K562 (cell line): ENCODE results near the gene CHD3. TPM values are rescaled to one million over a fixed set of nuclear protein-coding genes. Genes with fewer than 3 reads are reported as not detected.

Experiments used
- ATF7 ChIP-seq: fragments of 450-650 bp; IDR thresholded peaks from 2 replicates; pipeline ENCODE4 v1.7.1; 2014; ENCODE audit warnings: mild to moderate bottlenecking, moderate library complexity
- CBX2 ChIP-seq: fragments of 200-600 bp; sonication (generic); IDR thresholded peaks from one replicate; pipeline ENCODE4 v1.6.1; 2012; ENCODE audit warnings: mild to moderate bottlenecking, low read length, inconsistent platforms; ENCODE audit not compliant: insufficient read depth, poor library complexity, severe bottlenecking
- CREM ChIP-seq: IDR thresholded peaks from 2 replicates; pipeline ENCODE4 v1.6.1; 2014; ENCODE audit warnings: antibody characterized with exemption, low read depth
- ELF4 ChIP-seq: fragments of 450-650 bp; formaldehyde crosslinking; IDR thresholded peaks from 2 replicates; pipeline ENCODE4 v1.4.0; 2022; ENCODE audit warnings: missing genetic modification characterization
- ETV1 ChIP-seq: fragments of 450-650 bp; conservative IDR thresholded peaks from 2 replicates; pipeline ENCODE4 v1.6.1; 2016; ENCODE audit warnings: missing genetic modification characterization, control low read depth, low read depth, missing compliant biosample characterization
- GABPA ChIP-seq: fragments of 200-800 bp; sonication (Bioruptor generic); conservative IDR thresholded peaks from 2 replicates; pipeline ENCODE4 v1.6.1; 2016; ENCODE audit warnings: low read depth, missing genetic modification characterization, missing compliant biosample characterization
- GABPB1 ChIP-seq: sonication (generic); formaldehyde crosslinking; IDR thresholded peaks from 2 replicates; pipeline ENCODE4 v1.8.0; 2022; ENCODE audit warnings: mild to moderate bottlenecking, missing genetic modification reagents
- HDAC3 ChIP-seq: fragments of 450-650 bp; IDR thresholded peaks from 2 replicates; pipeline ENCODE4 v1.6.1; 2018; ENCODE audit warnings: borderline replicate concordance, mild to moderate bottlenecking, moderate library complexity; ENCODE audit not compliant: partially characterized antibody
- MEIS2 ChIP-seq: fragments of 450-650 bp; IDR thresholded peaks from 2 replicates; pipeline ENCODE4 v1.6.1; 2014; ENCODE audit warnings: mild to moderate bottlenecking; ENCODE audit not compliant: partially characterized antibody
- NCOR1 ChIP-seq: fragments of 450-650 bp; IDR thresholded peaks from 2 replicates; pipeline ENCODE4 v1.6.1; 2016; ENCODE audit warnings: mild to moderate bottlenecking, moderate library complexity
- NFE2 ChIP-seq: IDR thresholded peaks from 2 replicates; pipeline ENCODE4 v1.6.1; 2014; ENCODE audit warnings: antibody characterized with exemption, low read depth
- POLR2G ChIP-seq: fragments of 200-400 bp; formaldehyde crosslinking; IDR thresholded peaks from 2 replicates; pipeline ENCODE4 v1.6.1; 2017; ENCODE audit warnings: low read depth, mild to moderate bottlenecking, antibody characterized with exemption, low read length, moderate library complexity
- PRDM10 ChIP-seq: fragments of 450-650 bp; IDR thresholded peaks from 2 replicates; pipeline ENCODE4 v1.6.1; 2018; ENCODE audit not compliant: partially characterized antibody
- SAFB ChIP-seq: fragments of 200-400 bp; formaldehyde crosslinking; IDR thresholded peaks from 2 replicates; pipeline ENCODE4 v1.6.1; 2017; ENCODE audit warnings: low read depth, low read length, borderline replicate concordance
- SMARCB1 ChIP-seq: IDR thresholded peaks from 2 replicates; pipeline ENCODE4 v1.6.1; 2011; ENCODE audit warnings: improper control_type of control experiment, low read depth; ENCODE audit not compliant: insufficient read length
- UBTF ChIP-seq, 2 experiments: IDR thresholded peaks; 2 replicates each; pipeline ENCODE4 v1.6.1; 2012; ENCODE audit warnings: improper control_type of control experiment in 2 of 2, low read depth in 2 of 2, low read length in 2 of 2, borderline replicate concordance in 1 of 2
- ZBTB7A ChIP-seq: IDR thresholded peaks from 2 replicates; pipeline ENCODE4 v1.6.1; 2011; ENCODE audit warnings: low read depth, mild to moderate bottlenecking, low read length, moderate library complexity, borderline replicate concordance; ENCODE audit not compliant: control insufficient read depth
- polyA plus RNA-seq, 8 experiments: library from polyadenylated mRNA; depleted of rRNA in 4 of 8; stranded (reverse) in 5 of 8; unstranded in 3 of 8; fragments of >200 nt; fragmentation: Nextera tagmentation in 2 of 8; fragmentation: Illumina TruSeq in 1 of 8; extraction: Ambion mirVana in 2 of 8; extraction: Trizol in 1 of 8; gene quantifications; 2 replicates each; pipeline versions ENCODE4 v1.2.1 to v1.2.3, GENCODE V29; 2011 to 2014; ENCODE audit warnings: inconsistent platforms in 1 of 8, missing spikeins in 1 of 8
- total RNA-seq, 7 experiments: library from RNA; depleted of rRNA in 6 of 7; stranded (reverse); fragments of >200 nt in 6 of 7; fragmentation: Illumina TruSeq in 2 of 7; extraction: Trizol in 2 of 7; gene quantifications; 2 replicates each; pipeline versions ENCODE4 v1.2.1 to v1.2.3, GENCODE V29; 2011 to 2021; ENCODE audit warnings: low replicate concordance in 1 of 7
- TF ChIP-seq, protein P1 (sequence below): fragments of 450-650 bp; IDR thresholded peaks from 2 replicates; pipeline ENCODE4 v1.6.1; 2016; ENCODE audit warnings: borderline replicate concordance

The CHD3 gene
- total and polyA plus RNA-seq, 9 of the 15 experiments (the other 6 are each of a cell fraction or from before 2014, with no cell fraction given), result 0.39 to 38.2 (median 21.2) TPM

DNA sequence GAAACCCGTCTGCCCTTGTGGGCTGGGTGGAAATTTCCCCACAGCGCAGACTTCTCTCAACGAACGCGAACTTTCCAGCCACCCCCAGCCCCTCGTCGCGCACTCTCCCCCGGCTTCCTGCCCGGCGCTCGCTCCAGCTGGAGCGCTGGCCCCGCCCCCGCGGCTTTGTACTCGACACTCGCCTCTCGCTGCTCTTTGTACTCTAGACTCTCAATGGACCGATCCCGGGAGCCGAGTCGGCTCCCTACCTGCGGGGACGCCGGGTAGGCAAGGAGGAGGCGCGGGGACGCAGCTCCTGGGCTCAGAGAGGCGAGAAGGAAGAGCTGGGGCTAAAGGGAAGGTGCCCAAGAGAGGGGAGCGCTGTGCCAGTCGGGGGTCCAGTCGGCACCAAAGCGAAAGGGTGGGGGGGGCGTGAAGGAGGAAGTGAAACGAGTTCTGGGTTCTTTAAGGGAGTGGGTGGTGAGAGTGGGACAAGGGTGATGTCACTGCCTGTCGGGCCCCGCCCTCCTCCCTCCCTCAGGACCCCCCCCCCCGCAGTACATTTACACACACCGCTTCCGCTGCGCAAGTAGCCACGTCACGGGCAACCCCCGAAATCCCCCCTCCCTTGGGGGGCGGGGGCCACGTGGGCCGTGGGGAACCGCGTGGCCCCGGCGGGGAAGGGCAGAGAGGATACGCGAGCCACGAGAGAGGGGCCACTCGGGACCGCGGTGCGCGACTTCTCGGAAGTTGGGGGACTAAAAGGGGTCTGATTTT is 44.9 kb upstream of the CHD3 start (continued):
- TF ChIP-seq MEIS2, result no peak
- TF ChIP-seq ELF4, result no peak
- no peak for TF ChIP-seq SMARCB1
- TF ChIP-seq ZBTB7A, result peak; percentile 67
- peak; percentile 17; the same call in 1 of the 2 replicates for TF ChIP-seq GABPB1 (CRISPR knock-in tag)
- TF ChIP-seq CBX2, result no peak
- no peak for TF ChIP-seq PRDM10
- no peak for TF ChIP-seq ETV1 (tag)
- TF ChIP-seq GABPA (tag), result peak; percentile 72
- TF ChIP-seq NFE2, result 0 out of 2 replicates have a peak, but pooled peaks have one; percentile 8
- peak; percentile 92 for TF ChIP-seq SAFB
- peak; percentile 74 for TF ChIP-seq ATF7
- TF ChIP-seq, protein P1, sequence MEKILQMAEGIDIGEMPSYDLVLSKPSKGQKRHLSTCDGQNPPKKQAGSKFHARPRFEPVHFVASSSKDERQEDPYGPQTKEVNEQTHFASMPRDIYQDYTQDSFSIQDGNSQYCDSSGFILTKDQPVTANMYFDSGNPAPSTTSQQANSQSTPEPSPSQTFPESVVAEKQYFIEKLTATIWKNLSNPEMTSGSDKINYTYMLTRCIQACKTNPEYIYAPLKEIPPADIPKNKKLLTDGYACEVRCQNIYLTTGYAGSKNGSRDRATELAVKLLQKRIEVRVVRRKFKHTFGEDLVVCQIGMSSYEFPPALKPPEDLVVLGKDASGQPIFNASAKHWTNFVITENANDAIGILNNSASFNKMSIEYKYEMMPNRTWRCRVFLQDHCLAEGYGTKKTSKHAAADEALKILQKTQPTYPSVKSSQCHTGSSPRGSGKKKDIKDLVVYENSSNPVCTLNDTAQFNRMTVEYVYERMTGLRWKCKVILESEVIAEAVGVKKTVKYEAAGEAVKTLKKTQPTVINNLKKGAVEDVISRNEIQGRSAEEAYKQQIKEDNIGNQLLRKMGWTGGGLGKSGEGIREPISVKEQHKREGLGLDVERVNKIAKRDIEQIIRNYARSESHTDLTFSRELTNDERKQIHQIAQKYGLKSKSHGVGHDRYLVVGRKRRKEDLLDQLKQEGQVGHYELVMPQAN, result peak; percentile 85
- peak; percentile 85 for TF ChIP-seq POLR2G
- peak; percentile 50 for TF ChIP-seq HDAC3
- TF ChIP-seq CREM, result peak; percentile 88
- 0 out of 4 replicates have a peak, but pooled peaks have one; percentile 32 to 44 for TF ChIP-seq UBTF (IDR thresholded peaks at IDR 0.05; ENCODE audit: borderline replicate concordance in 1 of 2, low read depth in 2 of 2, low read length in 2 of 2)
- peak; percentile 51 for TF ChIP-seq NCOR1
